ENCODE measurements around the gene NRAP.

NRAP gene

DNA sequence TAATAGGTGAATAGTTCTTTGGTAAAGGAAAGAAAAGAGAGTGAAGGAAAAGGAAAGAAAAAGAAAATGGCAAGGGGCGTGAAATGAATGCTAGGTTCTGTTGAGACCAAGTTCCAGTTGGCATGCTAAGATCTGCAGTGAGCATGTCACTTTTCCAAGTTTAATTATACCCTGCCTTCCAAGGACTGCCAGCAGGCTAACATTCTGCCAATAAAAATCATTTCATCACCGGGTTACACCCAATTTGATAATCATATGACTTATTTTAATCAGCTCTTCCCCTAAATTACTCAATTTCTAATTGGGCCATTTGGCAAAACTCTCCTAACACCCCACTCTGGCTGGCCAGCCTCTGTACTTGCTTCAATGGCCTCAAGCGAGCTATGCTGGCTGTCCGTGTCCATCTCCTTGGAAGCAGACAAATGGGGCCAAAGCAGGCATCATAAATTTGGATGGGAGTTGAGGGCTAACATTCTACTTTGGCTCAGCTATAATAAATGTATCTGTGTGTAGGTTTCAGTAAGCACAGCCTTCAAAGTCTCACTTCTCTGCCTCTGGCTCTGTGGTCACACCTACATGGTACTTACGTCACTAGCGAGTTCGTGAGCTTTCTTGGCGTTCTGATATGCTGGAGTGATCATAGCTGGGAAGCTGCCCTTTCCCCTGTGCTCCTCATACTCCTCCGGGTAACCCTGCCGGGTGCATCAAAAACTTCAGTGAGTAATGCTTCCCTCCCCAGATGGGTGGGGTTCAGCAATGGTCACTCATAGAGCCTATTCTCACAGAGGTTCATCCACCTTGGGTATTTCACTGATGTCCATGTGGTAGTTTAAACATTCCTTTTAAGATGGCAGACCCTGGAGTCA is 17.3 kb downstream of the NRAP start:
- H3K27ac ChIP-seq (ENCODE audit: low read length, poor library complexity, severe bottlenecking) = no peak overlapping the region
- H2AFZ ChIP-seq (ENCODE audit: low read depth, low read length) = no peak overlapping the region
- no peaks in the 10 kb centered on the region for H3K79me1 ChIP-seq (replicated peaks; ENCODE audit: low read length, poor library complexity, severe bottlenecking)
- no peak overlapping the region for H2AK5ac ChIP-seq (ENCODE audit: low read length, severe bottlenecking)
- H3K18ac ChIP-seq (ENCODE audit: low read depth in 1 of 2, low read length in 2 of 2) = no peak overlapping the region
- H2BK120ac ChIP-seq (ENCODE audit: low read depth, low read length) = no peak overlapping the region
- WGBS = 94% methylated on average over 10 of the region's 10 CpGs
- no peak overlapping the region for H3K4me2 ChIP-seq (ENCODE audit: low read length, poor library complexity, severe bottlenecking)
- H3K4ac ChIP-seq (ENCODE audit: low read depth in 1 of 2, low read length in 2 of 2) = no peak overlapping the region
- no peak overlapping the region for H3K9ac ChIP-seq (ENCODE audit: low read length)
- no peak overlapping the region for H2BK15ac ChIP-seq (ENCODE audit: low read depth, poor library complexity, severe bottlenecking)
- H4K8ac ChIP-seq (ENCODE audit: low read length) = no peak overlapping the region
- H3K9me3 ChIP-seq (ENCODE audit: control insufficient read depth, low read length) = no peaks in the 10 kb centered on the region
- no peak overlapping the region for H3K4me3 ChIP-seq (ENCODE audit: insufficient read depth in 1 of 2, low read depth in 1 of 2, low read length in 2 of 2)
- H2BK5ac ChIP-seq (ENCODE audit: low read depth, low read length, poor library complexity, severe bottlenecking) = no peak overlapping the region
- no peak overlapping the region for H3K23ac ChIP-seq (ENCODE audit: low read length in 2 of 2)
- H2BK12ac ChIP-seq (ENCODE audit: low read length in 2 of 2) = no peak overlapping the region
- H3K4me1 ChIP-seq (ENCODE audit: control insufficient read depth, insufficient read depth, low read depth, low read length) = no peaks in the 10 kb centered on the region
- no peak overlapping the region for H4K91ac ChIP-seq (ENCODE audit: low read length)
- no peak overlapping the region for H3K14ac ChIP-seq (ENCODE audit: low read length in 2 of 2)
- H3K36me3 ChIP-seq (ENCODE audit: control insufficient read depth in 1 of 2, insufficient read depth in 2 of 2, low read depth in 1 of 2, low read length in 2 of 2) = no peaks in the 10 kb centered on the region
- no peak for DNase-seq
- H3K27me3 ChIP-seq (ENCODE audit: control insufficient read depth in 1 of 2, insufficient read depth in 1 of 2, low read length in 2 of 2) = peaks cover 0 to 5% of the 10 kb centered on the region in 2 experiments

- H3K27ac ChIP-seq (ENCODE audit: low read length, poor library complexity, severe bottlenecking) = no peak overlapping the region
- H4K8ac ChIP-seq (ENCODE audit: low read length) = no peak overlapping the region
- no peak overlapping the region for H3K23ac ChIP-seq (ENCODE audit: low read length in 2 of 2)
- no peaks in the 10 kb centered on the region for H3K4me1 ChIP-seq (ENCODE audit: control insufficient read depth, insufficient read depth, low read depth, low read length)
- no peaks in the 10 kb centered on the region for H3K79me1 ChIP-seq (replicated peaks; ENCODE audit: low read length, poor library complexity, severe bottlenecking)
- WGBS = 33% methylated on average over 4 of the region's 7 CpGs
- no peak overlapping the region for H3K4me3 ChIP-seq (ENCODE audit: insufficient read depth in 1 of 2, low read depth in 1 of 2, low read length in 2 of 2)
- H3K4me2 ChIP-seq (ENCODE audit: low read length, poor library complexity, severe bottlenecking) = no peak overlapping the region
- no peak overlapping the region for H2BK15ac ChIP-seq (ENCODE audit: low read depth, poor library complexity, severe bottlenecking)
- peak; percentile 78 for DNase-seq
- H3K4ac ChIP-seq (ENCODE audit: low read depth in 1 of 2, low read length in 2 of 2) = no peak overlapping the region
- no peak overlapping the region for H3K14ac ChIP-seq (ENCODE audit: low read length in 2 of 2)
- H3K9ac ChIP-seq (ENCODE audit: low read length) = peak overlapping the region; percentile 58
- no peaks in the 10 kb centered on the region for H3K9me3 ChIP-seq (ENCODE audit: control insufficient read depth, low read length)
- H3K36me3 ChIP-seq (ENCODE audit: control insufficient read depth in 1 of 2, insufficient read depth in 2 of 2, low read depth in 1 of 2, low read length in 2 of 2) = no peaks in the 10 kb centered on the region
- H2BK5ac ChIP-seq (ENCODE audit: low read depth, low read length, poor library complexity, severe bottlenecking) = no peak overlapping the region
- H2AFZ ChIP-seq (ENCODE audit: low read depth, low read length) = no peak overlapping the region
- peaks cover 0 to 5% of the 10 kb centered on the region in 2 experiments for H3K27me3 ChIP-seq (ENCODE audit: control insufficient read depth in 1 of 2, insufficient read depth in 1 of 2, low read length in 2 of 2)
- H2AK5ac ChIP-seq (ENCODE audit: low read length, severe bottlenecking) = no peak overlapping the region
- H2BK120ac ChIP-seq (ENCODE audit: low read depth, low read length) = no peak overlapping the region
- H2BK12ac ChIP-seq (ENCODE audit: low read length in 2 of 2) = no peak overlapping the region
- H3K18ac ChIP-seq (ENCODE audit: low read depth in 1 of 2, low read length in 2 of 2) = no peak overlapping the region
- H4K91ac ChIP-seq (ENCODE audit: low read length) = no peak overlapping the region
These were observed 19.4 kb downstream of the NRAP start for GRCh38 chr10:113644185-113645120.

DNA sequence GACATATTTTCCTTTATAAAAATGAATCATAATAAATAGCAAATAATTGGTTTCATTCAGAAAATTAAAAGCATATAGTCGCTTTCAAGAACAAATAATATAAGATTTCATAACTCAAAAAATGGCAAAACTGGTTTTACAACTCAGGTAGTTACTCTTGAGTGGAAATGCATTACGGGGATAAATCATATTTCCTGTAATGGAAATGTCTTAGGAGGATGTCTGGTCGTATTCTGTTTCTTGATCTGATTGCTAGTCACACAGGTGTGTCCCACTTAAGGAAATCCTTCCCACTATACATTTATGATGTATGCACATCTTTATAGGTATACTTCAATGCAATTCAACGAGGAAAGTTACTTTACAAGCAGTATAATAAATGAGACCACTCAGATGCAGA is 20.7 kb downstream of the NRAP start:
- no peaks in the 10 kb centered on the region for H3K4me1 ChIP-seq (ENCODE audit: control insufficient read depth, insufficient read depth, low read depth, low read length)
- DNase-seq = no peak
- H3K27ac ChIP-seq (ENCODE audit: low read length, poor library complexity, severe bottlenecking) = no peak overlapping the region
- H4K8ac ChIP-seq (ENCODE audit: low read length) = no peak overlapping the region
- no peak overlapping the region for H3K18ac ChIP-seq (ENCODE audit: low read depth in 1 of 2, low read length in 2 of 2)
- H3K4me2 ChIP-seq (ENCODE audit: low read length, poor library complexity, severe bottlenecking) = no peak overlapping the region
- no peak overlapping the region for H2AFZ ChIP-seq (ENCODE audit: low read depth, low read length)
- no peak overlapping the region for H3K9ac ChIP-seq (ENCODE audit: low read length)
- H3K36me3 ChIP-seq (ENCODE audit: control insufficient read depth in 1 of 2, insufficient read depth in 2 of 2, low read depth in 1 of 2, low read length in 2 of 2) = no peaks in the 10 kb centered on the region
- no peak overlapping the region for H4K91ac ChIP-seq (ENCODE audit: low read length)
- H3K4me3 ChIP-seq (ENCODE audit: insufficient read depth in 1 of 2, low read depth in 1 of 2, low read length in 2 of 2) = no peak overlapping the region
- H2BK15ac ChIP-seq (ENCODE audit: low read depth, poor library complexity, severe bottlenecking) = no peak overlapping the region
- 100% methylated on average over 1 of the region's 4 CpGs for WGBS
- no peak overlapping the region for H2BK12ac ChIP-seq (ENCODE audit: low read length in 2 of 2)
- H3K4ac ChIP-seq (ENCODE audit: low read depth in 1 of 2, low read length in 2 of 2) = no peak overlapping the region
- H3K27me3 ChIP-seq (ENCODE audit: control insufficient read depth in 1 of 2, insufficient read depth in 1 of 2, low read length in 2 of 2) = peaks cover 0 to 9% of the 10 kb centered on the region in 2 experiments
- H3K79me1 ChIP-seq (replicated peaks; ENCODE audit: low read length, poor library complexity, severe bottlenecking) = no peaks in the 10 kb centered on the region
- no peak overlapping the region for H2BK5ac ChIP-seq (ENCODE audit: low read depth, low read length, poor library complexity, severe bottlenecking)
- H3K9me3 ChIP-seq (ENCODE audit: control insufficient read depth, low read length) = no peaks in the 10 kb centered on the region
- H3K14ac ChIP-seq (ENCODE audit: low read length in 2 of 2) = no peak overlapping the region
- no peak overlapping the region for H2BK120ac ChIP-seq (ENCODE audit: low read depth, low read length)
- H2AK5ac ChIP-seq (ENCODE audit: low read length, severe bottlenecking) = no peak overlapping the region
- H3K23ac ChIP-seq (ENCODE audit: low read length in 2 of 2) = no peak overlapping the region

DNA sequence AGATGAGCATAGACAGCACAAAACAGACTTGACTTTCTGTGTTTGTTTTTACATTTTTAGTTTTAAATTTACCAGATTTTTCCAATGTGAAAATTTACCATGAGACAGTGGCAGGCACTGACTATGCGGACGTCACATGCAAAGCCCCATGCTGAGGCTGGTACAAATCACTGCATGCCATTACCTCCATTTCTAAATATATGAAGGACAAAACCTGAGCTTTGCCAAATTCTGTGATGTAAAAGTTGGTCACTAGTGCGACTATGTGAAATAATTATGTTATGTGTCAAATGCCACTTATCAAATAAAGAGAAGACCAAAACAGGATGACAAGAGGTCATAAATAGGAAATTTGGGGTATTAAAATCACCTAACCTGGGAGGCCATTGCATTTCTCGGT is 22.1 kb downstream of the NRAP start:
- 58% methylated on average over 2 of the region's 4 CpGs for WGBS
- Histone ChIP-seq H3K4ac (ENCODE audit: low read depth in 1 of 2, low read length in 2 of 2) (no peak overlapping the region), H2BK15ac (ENCODE audit: low read depth, poor library complexity, severe bottlenecking) (no peak overlapping the region), H2AFZ (ENCODE audit: low read depth, low read length) (no peak overlapping the region), H3K36me3 (ENCODE audit: control insufficient read depth in 1 of 2, insufficient read depth in 2 of 2, low read depth in 1 of 2, low read length in 2 of 2) (no peaks in the 10 kb centered on the region), H2BK5ac (ENCODE audit: low read depth, low read length, poor library complexity, severe bottlenecking) (no peak overlapping the region), H3K4me2 (ENCODE audit: low read length, poor library complexity, severe bottlenecking) (no peak overlapping the region), H4K8ac (ENCODE audit: low read length) (no peak overlapping the region), H4K91ac (ENCODE audit: low read length) (no peak overlapping the region), H3K27me3 (ENCODE audit: control insufficient read depth in 1 of 2, insufficient read depth in 1 of 2, low read length in 2 of 2) (peaks cover 0 to 9% of the 10 kb centered on the region in 2 experiments), H3K14ac (ENCODE audit: low read length in 2 of 2) (no peak overlapping the region), H3K23ac (ENCODE audit: low read length in 2 of 2) (no peak overlapping the region), H3K9me3 (ENCODE audit: control insufficient read depth, low read length) (no peaks in the 10 kb centered on the region), H2AK5ac (ENCODE audit: low read length, severe bottlenecking) (no peak overlapping the region), H3K27ac (ENCODE audit: low read length, poor library complexity, severe bottlenecking) (no peak overlapping the region), H3K9ac (ENCODE audit: low read length) (no peak overlapping the region), H2BK12ac (ENCODE audit: low read length in 2 of 2) (no peak overlapping the region), H3K79me1 (replicated peaks; ENCODE audit: low read length, poor library complexity, severe bottlenecking) (no peaks in the 10 kb centered on the region), H3K4me3 (ENCODE audit: insufficient read depth in 1 of 2, low read depth in 1 of 2, low read length in 2 of 2) (no peak overlapping the region), H2BK120ac (ENCODE audit: low read depth, low read length) (no peak overlapping the region), H3K4me1 (ENCODE audit: control insufficient read depth, insufficient read depth, low read depth, low read length) (no peaks in the 10 kb centered on the region), H3K18ac (ENCODE audit: low read depth in 1 of 2, low read length in 2 of 2) (no peak overlapping the region)
- no peak for DNase-seq
